Measurements from ENCODE around the gene OR4D2. TPM values are rescaled to one million over a fixed set of nuclear protein-coding genes. Genes with fewer than 3 reads are reported as not detected.
A peak's percentile ranks its signal among the peaks of the same experiment; 100 is the strongest.

OR4D2 gene
- total RNA-seq, 4 donors from 2014 or later, result not detected

DNA sequence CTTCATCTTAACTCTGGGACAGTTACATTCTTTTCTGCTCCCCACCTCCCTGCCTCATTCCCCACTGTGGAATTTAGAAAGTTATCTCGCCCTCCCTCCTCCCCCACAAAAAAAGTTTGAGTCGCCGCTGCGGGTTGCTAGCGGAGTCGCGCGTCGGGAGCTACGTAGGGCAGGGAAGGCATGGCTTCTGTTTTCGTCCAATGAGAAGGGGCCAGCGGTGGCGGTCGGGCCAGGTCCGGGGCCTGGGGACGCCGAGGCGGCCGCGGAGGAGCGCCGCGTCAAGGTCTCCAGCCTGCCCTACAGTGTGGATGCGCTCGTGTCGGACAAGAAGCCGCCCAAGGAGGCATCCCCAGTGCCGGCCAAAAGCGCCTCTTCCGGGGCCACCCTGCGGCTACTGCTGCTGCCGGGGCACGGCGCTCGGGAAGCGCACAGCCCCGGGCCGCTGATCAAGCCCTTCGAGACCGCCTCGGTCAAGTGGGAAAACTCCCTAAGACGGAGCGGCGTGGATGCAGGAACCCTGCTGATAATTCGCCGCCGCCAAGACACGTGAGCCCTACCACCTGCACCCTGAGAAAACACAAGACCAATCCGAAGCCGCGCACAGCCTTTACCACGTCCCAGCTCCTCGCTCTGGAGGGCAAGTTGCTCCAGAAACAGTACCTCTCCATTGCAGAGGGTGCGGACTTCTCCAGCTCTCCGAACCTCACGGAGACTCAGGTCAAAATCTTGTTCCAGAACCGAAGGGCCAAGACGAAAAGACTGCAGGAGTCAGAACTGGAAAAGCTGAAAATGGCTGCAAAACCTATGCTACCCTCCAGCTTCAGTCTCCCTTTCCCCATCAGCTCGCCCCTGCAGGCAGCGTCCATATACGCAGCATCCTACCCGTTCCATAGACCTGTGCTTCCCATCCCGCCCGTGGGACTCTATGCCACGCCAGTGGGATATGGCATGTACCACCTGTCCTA is 9.7 kb upstream of the OR4D2 start:
- Histone ChIP-seq H3K9me3 (no peaks in the 10 kb centered on the region), H3K27me3 (peaks cover 0 to 31% of the 10 kb centered on the region in 2 donors), H3K4me3 (peak overlapping the region; percentile 4 to 44 (median 24)), H3K36me3 (no peaks in the 10 kb centered on the region), H3K4me1 (peaks cover 0 to 7% (median 0%) of the 10 kb centered on the region in 4 donors), H3K27ac (no peak overlapping the region)
- TF ChIP-seq, protein P1, sequence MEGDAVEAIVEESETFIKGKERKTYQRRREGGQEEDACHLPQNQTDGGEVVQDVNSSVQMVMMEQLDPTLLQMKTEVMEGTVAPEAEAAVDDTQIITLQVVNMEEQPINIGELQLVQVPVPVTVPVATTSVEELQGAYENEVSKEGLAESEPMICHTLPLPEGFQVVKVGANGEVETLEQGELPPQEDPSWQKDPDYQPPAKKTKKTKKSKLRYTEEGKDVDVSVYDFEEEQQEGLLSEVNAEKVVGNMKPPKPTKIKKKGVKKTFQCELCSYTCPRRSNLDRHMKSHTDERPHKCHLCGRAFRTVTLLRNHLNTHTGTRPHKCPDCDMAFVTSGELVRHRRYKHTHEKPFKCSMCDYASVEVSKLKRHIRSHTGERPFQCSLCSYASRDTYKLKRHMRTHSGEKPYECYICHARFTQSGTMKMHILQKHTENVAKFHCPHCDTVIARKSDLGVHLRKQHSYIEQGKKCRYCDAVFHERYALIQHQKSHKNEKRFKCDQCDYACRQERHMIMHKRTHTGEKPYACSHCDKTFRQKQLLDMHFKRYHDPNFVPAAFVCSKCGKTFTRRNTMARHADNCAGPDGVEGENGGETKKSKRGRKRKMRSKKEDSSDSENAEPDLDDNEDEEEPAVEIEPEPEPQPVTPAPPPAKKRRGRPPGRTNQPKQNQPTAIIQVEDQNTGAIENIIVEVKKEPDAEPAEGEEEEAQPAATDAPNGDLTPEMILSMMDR (IDR thresholded peaks at IDR 0.05), result no peak
- 2% methylated on average over 56 to 64 of the region's 65 CpGs for WGBS, 2 donors
- DNase-seq (ENCODE audit: low spot score in 2 of 2), result no peak

DNA sequence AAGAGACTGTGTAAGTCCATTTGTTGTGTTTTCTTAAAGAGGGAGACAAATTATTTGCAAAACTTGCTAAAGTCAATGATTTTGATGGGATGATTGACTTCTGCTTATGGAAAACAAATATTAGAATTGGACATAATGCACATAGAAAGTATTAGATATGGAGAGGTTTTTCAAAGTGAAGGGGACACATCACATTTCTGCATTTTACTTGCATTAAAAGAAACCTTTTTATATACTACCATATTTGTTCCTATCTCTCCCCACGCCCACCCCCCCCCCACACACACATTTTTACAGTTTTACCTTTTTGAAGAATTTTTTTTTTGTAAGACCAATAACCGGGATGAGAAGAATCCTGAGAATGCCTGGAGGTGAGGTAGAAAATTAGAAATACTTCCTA is 8.6 kb upstream of the OR4D2 start:
- Histone ChIP-seq H3K27me3 (peaks cover 0 to 31% of the 10 kb centered on the region in 2 donors), H3K36me3 (no peaks in the 10 kb centered on the region), H3K4me3 (no peak overlapping the region), H3K9me3 (no peaks in the 10 kb centered on the region), H3K4me1 (peaks cover 0 to 7% (median 0%) of the 10 kb centered on the region in 4 donors), H3K27ac (no peak overlapping the region)
- TF ChIP-seq, protein P1 (IDR thresholded peaks at IDR 0.05), result no peak
- TF ChIP-seq EP300 (IDR thresholded peaks at IDR 0.05) (no peak), POLR2A (IDR thresholded peaks at IDR 0.05) (no peak)
- WGBS, 2 donors, result 69 to 77% methylated on average over 2 of the region's 2 CpGs
- DNase-seq (ENCODE audit: low spot score in 2 of 2), result no peak

DNA sequence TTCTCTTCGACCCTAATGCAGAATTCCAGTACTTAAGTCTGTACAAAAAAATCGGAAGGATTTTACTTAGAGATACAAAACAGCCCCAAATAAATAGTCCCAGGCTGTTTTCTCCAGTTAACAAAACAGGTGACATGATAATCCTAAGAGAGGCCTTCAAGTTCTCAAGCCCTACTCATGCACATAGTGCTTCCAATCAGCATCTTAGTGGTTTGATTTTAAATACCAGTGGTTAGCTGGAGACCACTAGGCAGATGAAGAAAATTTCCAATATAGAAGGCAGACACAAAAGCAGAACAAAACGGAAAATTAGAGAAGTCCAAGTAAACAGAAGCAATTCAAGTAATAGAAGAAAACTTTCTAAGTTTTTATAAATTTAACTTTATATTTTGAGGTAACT is 5.2 kb upstream of the OR4D2 start:
- Histone ChIP-seq H3K4me3 (no peak overlapping the region), H3K9me3 (no peaks in the 10 kb centered on the region), H3K36me3 (no peaks in the 10 kb centered on the region), H3K27ac (no peak overlapping the region), H3K27me3 (peaks cover 0 to 24% of the 10 kb centered on the region in 2 donors), H3K4me1 (peaks cover 0 to 7% (median 0%) of the 10 kb centered on the region in 4 donors)
- TF ChIP-seq POLR2A (IDR thresholded peaks at IDR 0.05) (no peak), EP300 (IDR thresholded peaks at IDR 0.05) (no peak)
- TF ChIP-seq, protein P1 (IDR thresholded peaks at IDR 0.05), result no peak
- WGBS, 2 donors, result 77 to 81% methylated on average over 3 of the region's 3 CpGs
- DNase-seq (ENCODE audit: low spot score in 2 of 2), result no peak

DNA sequence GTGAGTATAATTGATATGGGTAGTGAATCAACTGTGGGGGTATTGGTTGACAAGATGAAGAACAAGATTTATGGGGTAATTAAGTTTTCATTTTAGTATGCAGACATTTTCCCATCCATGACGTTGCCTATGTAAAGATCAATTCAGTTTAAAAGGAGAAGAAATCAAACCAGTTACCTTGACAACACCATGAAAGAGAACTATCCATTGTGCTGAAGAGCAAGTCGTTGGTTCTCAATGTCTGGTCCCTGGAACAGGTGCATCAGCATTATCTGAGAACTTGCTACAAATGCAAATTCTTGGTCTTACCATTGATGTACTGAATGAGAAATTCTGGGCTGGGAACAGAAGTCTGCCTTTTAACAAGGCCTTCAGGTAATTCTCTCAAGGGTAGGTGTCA is 801 bp upstream of the OR4D2 start:
- no peak for DNase-seq (ENCODE audit: low spot score in 2 of 2)
- Histone ChIP-seq H3K9me3 (no peaks in the 10 kb centered on the region), H3K4me1 (no peaks in the 10 kb centered on the region), H3K36me3 (no peaks in the 10 kb centered on the region), H3K4me3 (no peak overlapping the region), H3K27ac (no peak overlapping the region), H3K27me3 (peaks cover 0 to 8% of the 10 kb centered on the region in 2 donors)
- TF ChIP-seq, protein P1 (IDR thresholded peaks at IDR 0.05), result no peak
- TF ChIP-seq POLR2A (IDR thresholded peaks at IDR 0.05) (no peak), EP300 (IDR thresholded peaks at IDR 0.05) (no peak)
- WGBS, 2 donors, result 12 to 14% methylated on average over 2 of the region's 2 CpGs

DNA sequence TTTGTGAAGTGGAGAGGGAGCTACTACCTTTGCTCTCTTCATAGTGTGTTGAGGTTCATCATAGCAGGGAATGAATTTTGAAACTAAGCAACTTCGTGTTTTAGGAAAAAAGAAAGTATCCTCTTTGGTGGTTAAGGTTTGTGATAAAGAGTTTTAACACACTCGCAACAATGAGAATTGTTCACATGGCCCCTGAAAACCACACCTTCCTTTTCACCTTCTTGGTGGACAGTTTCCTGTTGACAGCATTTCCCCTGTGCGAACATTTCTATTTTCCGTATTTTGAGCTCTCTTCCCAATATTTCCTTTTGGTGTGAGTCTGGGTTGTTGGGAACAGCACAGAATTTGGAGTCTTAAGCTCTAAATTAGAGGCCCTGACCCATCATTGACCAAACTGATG is 3.8 kb downstream of the OR4D2 start:
- H3K9me3 ChIP-seq, result no peaks in the 10 kb centered on the region
- H3K4me1 ChIP-seq, result no peaks in the 10 kb centered on the region
- WGBS, 2 donors, result 65 to 70% methylated on average over 4 of the region's 4 CpGs
- H3K27me3 ChIP-seq, result no peaks in the 10 kb centered on the region
- no peak for DNase-seq (ENCODE audit: low spot score in 2 of 2)
- H3K36me3 ChIP-seq, result no peaks in the 10 kb centered on the region
- H3K4me3 ChIP-seq, result no peak overlapping the region
- TF ChIP-seq POLR2A (IDR thresholded peaks at IDR 0.05) (no peak), EP300 (IDR thresholded peaks at IDR 0.05) (no peak)
- TF ChIP-seq, protein P1 (IDR thresholded peaks at IDR 0.05), result no peak
- H3K27ac ChIP-seq, result no peak overlapping the region
